ENCODE data around the gene HRCT1.
"Not testable (repeated sequence)": the region's sequence is repeated elsewhere in the genome, so short reads cannot be mapped to it uniquely, and the experiment has no call there.

HRCT1 gene

DNA sequence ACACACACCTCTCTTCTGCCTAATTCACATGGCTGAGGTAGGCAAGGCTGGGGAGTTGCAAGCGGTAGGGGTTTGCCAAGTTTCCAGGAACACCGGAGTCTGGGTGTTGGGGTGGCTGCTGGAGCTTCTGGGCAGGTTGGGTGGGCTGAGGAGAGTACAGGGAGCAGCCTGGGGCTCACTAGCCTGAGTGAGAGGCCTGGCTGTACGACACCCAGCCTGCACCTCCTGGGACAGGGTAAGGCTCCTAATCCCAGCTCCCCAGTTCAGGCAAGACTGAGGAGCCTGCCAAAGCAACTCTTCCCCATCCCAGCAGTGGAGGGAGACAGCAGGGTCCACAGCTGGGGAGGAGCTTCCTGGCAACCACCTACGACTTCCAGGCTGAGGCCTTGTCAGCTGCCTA, 11.3 kb downstream of the HRCT1 start:
- no peak for DNase-seq (ENCODE audit: low read depth, low spot score)

DNA sequence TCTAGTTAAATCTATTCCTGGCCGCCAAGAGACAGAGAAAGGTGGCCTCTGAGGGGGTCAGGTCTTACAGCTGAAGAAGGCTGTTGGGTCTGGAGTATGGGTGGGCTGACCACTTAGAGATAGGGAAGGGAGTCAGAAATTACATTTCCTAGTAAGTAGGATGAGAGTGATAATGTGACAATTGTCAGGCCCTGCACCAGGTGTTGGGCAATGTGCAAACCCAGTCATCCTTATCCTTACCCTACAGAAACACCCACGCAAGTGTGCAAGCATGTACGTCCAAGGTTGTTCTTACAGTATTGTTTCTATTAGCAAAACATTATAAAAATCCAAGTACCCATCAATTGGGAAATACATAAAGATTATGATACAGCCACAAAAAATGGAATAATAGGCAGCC, 12.8 kb downstream of the HRCT1 start:
- DNase-seq (ENCODE audit: low read depth, low spot score), result no peak

DNA sequence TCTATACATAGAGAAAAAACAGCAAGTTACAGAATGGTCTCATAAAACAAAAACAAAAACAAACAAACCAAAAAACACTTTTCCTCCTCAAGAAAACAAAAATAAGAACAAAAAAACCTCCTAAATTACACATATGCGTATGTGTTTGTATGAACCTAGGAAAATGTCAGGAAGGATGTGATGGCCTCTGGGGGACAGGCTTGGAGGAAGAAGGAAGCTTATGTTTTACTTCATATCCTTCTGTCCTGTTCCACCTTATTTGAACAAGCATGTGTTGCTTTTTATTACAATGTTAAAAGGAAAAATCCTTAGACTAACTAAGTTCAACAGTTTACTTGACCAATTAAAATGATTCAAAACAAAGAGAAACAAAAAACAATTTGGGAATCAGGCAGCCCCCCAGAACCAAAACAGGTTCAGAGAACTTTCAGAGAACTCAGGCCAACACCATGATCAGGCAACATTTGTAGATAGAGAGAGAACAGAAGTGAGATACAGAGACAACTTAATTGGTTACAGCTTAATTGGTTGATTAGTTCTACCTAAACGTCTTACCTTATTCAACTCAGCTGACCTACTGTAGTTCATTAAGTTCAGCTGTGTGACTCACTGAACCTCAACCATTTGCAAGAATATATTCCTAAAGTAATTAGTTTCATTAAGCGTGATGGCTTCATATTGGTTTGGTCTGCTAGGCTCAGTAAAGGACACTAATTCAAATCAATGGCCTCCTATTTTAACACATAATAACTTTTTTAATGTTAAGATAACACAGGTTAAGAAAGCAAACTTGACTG, 13.4 kb downstream of the HRCT1 start:
- no peak for DNase-seq (ENCODE audit: low read depth, low spot score)

DNA sequence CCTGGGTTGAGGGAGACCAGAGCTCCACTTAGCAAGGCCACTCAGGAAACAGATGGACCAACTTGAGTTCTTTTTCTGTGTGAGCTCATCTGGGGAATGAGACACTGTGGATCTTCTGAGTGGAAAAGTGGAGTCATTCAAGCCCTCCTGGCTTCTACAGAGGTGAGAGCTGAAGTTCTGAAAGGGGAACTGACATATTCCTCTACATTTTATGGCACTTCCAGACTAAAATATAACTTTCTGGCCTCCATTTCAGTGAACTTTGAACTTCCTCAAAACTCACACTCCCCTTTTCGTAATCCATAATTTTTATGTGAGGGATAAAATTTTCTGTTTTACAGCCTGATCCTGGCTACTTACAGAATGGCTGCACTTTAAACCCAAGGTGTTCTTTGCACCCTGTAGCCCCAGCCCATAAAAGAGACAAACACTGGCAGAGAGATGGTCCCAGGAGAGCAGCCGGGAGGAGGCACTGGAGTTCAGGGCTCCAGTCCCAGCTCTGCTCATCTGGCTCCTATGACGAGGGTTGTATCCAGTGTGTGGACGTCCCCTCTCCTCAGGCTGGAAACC, 14.1 kb downstream of the HRCT1 start:
- DNase-seq (ENCODE audit: low read depth, low spot score), result no peak

DNA sequence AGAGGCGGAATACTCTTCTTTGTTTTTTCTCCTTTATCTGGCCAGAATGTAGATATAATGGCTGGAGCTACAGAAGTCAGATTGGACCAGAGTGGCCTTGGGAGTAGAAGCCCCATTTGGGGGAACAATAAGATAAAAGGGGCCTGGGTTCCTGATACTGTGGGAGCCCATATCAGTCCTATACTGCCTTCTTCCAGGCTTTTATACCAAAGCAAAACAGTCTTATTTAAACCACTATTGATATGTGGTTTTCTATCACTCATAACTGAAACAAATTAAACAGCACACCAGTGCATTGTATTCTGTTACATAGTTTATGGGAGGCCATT, 17.6 kb downstream of the HRCT1 start:
- no peak for DNase-seq (ENCODE audit: low read depth, low spot score)

DNA sequence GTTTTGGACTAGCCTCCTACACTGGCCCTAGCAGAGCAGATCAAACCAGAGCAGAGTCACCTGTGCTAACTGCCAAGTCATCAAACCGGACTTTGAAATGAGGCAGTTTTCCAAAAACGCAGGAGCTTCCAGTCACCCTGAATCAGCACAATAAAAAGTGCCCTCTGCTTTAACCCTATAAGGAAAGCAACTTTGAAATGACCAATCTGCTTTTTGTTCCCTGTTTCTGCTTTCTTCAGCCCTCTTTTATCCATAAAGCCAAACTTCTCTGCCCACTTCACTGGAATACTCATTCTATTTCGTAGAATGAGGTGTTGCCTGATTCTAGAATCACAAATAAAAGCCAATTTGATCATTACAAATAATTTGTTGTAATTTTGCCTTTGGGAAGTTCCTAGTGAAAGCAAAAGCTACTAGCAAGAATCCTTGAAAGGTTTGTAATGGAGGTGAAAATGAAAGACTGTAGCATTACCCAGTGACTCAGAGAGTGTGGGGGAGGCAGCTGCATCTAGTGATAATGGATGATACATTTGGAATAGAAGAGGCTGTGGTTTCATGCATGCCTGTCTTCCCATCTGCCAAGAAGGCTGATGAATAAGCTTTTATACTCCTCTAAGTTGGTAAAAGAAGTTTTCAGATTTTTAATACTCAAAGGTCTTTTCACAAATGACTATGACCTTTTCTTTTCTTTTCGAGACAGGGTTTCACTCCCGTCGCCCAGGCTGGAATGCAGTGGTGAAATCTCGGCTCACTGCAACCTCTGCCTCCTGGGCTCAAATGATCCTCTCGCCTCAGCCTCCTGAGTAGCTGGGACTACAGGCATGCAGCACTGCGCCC, 18.1 kb downstream of the HRCT1 start:
- no peak for DNase-seq (ENCODE audit: low read depth, low spot score)

DNA sequence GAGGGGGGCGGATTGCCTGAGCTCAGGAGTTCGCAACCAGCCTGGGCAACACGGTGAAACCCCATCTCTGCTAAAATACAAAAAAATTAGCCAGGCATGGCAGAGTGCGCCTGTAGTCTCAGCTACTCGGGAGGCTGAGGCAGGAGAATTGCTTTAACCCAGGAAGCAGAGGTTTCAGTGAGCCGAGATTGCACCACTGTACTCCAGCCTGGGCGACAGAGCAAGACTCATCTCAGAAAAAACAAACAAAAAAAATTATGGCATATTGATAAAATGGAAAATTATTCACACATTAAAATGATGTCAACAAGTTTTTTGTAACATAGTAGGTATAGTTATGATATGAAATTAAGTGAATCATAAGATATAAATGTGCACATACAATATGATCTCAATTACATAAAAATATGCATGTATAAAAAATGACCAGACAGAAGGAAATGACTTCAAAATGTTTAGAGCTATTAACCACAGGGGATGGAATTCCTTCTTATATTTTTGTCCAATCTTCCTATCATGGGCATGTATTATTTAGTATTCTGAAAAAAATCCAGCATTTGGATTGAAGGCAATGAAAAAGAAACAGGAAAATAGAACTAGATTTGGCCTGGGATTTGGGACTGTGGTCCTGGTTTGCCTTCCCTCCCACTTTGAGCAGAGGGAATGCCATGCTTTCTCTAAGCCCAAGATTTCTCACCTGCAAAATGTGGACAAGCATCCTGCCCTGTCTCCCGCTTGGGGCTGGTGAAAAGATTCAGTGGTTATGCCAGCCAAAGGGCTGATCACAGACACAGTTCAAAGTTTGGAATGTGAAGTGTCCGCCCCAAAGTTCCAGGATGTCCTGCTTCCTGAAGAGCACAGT, 22.8 kb downstream of the HRCT1 start:
- no peak for DNase-seq (ENCODE audit: low read depth, low spot score)

DNA sequence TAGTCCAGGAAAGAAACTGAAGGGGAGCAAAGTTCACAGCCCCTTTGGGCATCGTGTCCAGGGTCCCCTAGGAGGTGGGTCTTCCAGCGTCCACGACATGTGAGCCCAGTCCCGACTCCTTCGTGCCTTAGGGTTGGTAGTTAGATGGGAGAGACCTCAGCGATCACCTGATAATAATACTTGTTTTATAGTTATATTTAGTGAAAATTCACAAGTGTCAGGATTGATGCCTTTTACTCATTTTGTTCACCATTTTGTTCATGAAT, 23.4 kb downstream of the HRCT1 start:
- no peak for DNase-seq (ENCODE audit: low read depth, low spot score)

DNA sequence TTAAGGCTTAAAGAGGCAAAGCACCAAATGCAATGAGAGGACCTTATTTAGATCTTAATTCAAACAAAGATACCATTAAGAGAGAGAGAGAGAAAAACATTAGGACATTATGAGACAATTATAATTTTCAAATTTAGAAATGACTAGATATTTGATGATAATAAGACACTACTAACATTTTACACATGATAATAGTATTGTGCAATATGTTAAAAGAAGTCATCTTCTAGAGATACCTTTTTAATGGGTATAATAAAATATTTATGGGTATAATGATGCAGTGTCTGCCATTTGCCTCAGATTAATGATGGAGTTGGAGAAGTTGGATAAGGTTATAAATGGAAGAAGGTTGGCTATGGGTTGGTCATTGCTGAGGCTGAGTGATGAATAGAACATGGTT, 24.5 kb downstream of the HRCT1 start:
- DNase-seq (ENCODE audit: low read depth, low spot score), result no peak

DNA sequence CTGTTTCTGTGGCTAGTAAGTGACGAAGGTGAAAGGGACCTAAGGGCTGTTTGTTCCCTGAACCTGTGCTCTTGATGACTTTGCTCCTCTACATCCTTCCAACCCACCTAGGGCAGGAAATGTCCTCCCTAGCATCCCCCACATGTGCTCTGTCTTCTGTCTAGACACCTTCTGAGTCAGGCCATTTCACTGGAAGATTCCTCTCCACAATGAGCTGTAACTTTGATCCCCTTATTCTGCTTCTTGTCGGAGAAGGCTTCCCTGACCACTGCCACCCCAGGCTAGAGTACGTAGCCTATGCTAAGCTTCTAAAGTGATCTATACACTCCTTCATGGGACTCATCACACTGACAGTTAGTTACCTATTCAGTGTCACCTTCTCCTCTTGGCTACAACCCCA, 25.0 kb downstream of the HRCT1 start:
- no peak for DNase-seq (ENCODE audit: low read depth, low spot score)

DNA sequence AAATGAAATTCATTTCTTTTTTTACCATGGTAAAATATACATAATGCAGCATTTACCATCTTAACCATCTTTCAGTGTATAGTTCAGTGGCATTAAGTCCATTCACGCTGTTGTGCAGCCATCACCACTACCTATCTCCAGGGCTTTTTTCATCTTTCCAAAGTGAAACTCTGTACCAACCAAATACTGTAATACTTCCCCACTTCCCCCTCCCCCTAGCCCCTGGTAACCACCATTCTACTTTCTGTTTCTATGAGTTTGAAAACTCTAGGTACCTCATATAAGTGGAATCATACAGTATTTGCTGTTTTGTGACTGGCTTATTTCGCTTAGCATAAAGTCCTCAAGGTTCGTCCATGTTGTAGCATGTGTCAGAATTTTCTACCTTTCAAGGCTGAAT, 26.7 kb downstream of the HRCT1 start:
- DNase-seq (ENCODE audit: low read depth, low spot score), result no peak

DNA sequence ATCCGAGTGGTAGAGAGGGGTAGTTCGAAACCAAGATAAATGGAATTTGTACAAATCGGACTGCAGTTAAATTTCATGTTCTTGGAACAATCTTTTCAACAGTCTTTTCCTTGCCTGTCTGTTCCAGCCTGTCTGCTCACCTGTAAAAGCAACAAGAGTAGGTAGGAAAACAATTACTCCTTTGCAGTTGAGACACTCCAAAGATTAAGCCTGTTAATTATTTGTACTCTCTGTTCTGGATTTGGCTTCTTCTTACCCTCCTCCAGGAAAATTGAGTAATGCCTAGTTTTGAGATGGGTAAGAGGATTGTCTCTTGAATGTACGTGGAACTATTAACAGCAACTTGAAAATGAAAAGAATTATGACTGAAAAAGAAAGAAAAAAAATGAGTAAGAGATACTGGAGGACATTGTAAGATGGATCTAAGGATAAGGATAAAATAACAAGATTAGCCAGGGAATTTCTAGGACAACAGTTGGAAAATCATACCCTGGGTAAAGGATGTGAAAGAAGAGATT, 27.6 kb downstream of the HRCT1 start:
- no peak for DNase-seq (ENCODE audit: low read depth, low spot score)

DNA sequence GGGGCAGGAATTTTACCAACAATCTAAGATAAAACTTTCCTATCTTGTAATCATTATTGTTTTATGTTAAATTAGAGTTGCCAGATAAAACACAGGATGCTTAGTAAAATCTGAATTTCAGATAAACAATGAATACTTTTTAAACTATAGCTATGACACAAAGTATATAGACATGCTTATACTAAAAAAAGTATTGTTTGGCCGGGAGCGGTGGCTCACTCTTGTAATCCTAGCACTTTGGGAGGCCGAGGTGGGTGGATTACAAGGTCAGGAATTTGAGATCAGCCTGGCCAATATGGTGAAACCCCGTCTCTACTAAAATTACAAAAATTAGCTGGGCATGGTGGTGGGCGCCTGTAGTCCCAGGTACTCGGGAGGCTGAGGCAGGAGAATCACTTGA, 28.1 kb downstream of the HRCT1 start:
- DNase-seq (ENCODE audit: low read depth, low spot score), result not testable (repeated sequence)

DNA sequence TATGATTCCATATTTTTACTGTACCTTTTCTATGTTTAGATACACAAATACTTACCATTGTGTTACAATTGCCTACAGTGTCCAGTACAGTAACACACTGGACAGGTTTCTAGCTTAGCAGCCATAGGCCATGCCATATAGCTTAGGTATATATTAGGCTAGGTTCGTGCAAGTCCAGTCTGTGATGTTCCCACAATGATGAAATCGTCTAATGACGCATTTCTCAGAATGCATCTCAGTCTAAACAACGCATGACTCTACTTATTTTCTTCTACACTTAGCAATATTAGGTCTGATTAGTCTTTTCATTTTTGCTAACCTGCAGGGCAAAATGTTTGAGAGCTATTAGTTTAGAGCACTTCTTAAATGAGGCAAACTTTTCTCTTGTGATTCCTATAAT, 29.3 kb downstream of the HRCT1 start:
- DNase-seq (ENCODE audit: low read depth, low spot score), result no peak

DNA sequence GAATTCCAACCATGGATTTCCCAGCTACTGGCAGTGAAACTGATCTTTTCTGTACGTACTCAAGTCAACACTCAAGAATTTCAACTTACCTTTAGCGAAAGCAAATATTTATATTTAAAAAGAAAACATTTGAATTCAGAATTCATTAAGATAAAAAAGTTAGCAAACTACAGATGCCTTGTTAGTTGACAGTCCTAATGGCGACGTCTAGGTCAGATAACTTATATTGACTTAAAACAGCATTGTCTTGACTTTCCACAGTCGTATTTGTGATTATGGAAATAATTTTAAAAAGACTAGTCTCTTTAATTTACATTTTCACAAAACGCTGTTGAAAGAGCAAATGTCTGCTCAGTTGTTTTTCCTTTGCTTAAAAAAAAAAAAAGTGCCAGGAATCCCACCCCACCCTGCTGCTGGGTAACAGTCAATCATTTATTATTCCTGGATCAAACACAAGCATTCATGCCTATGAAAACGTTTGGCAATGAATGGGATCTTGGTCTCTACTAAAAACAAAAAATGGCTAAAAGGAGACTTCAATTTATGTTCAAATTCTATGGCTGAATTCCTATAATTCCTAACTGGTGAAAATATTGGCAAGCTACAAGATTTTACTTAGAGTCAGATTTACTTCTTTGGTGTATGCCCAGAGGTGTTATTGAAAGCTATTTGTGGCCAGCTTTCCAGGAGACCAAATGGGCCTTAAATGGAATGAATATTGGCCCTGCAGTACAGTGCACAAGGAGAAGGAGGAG, 29.9 kb downstream of the HRCT1 start:
- no peak for DNase-seq (ENCODE audit: low read depth, low spot score)

DNA sequence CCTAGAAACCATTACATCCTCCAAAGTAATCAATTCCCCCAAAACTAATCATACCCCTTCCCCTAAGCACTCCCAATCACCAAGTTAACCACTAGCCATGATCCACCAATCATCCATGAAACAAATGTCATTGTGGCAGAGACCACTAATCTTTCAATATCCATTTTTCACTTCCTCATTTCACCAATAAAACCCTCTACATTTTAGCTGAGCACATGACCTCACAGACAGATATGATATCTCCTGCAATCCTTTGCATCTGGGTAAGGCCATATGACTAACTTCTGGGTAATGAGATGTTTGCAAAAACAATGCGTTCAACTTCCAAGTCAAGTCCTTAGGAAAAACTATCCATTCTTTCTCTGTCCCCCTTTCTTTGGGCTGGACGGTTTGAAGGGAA, 31.2 kb downstream of the HRCT1 start:
- DNase-seq (ENCODE audit: low read depth, low spot score), result no peak

DNA sequence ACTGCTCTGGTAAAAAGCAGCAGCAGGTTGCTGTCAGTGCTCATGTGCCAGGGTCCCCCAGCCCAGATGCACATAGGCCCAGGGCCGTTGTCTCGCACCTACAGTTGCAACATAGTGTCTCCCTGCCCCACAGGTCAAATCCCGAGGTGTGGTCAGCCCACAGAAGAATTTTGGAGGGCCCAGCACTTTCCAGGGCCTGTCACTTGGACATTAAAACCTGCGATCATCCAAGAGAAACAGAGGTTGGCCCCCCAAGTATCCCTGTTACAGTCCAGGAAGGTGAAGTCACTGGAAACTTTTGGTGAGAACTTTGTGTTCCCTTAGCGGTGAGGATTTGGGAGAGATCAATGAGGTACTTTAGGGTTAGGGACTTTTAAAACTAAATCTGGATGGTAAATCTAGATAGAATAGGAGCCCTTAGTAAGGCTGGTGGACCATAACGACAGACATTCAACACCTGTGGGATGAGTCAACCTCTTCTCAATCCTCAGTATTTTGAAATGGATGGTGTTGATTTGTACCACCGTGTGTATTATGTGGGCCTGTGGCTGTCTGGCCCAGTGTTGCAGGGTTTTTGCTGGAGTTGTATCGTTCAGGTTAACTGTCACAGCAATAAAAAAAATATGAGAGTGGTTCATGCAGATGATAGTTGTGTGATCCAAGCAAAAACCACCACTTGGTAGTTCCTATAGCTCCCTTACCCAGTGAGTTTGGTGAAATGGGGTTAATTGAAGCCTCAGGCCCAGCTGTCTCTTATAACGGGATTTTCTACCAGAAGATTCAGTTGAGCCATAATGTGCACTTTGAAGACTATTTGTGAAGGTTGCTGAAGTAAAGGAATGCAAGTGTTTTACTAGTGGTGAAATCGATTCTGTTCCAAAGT, 32.7 kb downstream of the HRCT1 start:
- DNase-seq (ENCODE audit: low read depth, low spot score), result no peak

DNA sequence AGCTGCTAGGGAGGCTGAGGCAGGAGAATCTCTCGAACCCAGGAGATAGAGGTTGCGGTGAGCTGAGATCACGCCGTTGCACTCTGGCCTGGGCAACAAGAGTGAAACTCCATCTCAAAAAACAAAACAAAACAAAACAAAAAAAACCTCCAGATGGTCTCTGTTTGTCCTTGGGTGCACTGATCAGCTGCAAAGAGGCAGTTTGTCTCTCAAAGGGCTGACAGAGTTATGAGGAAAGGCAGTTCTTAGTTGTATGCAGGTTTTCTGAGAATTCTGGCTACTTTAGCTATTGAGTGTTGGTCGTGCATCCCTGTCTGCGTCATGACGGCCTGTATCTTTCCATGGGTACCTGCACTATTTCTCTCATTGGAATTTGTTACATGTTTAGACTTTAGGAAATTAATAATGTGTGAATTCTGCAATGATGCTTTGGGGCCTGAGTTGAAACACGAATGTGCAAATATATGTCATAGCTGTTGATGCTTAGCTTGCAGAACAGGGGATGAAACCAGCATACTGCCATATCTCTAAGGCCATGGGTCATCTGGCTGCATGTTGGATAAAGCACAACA, 33.8 kb downstream of the HRCT1 start:
- no peak for DNase-seq (ENCODE audit: low read depth, low spot score)

DNA sequence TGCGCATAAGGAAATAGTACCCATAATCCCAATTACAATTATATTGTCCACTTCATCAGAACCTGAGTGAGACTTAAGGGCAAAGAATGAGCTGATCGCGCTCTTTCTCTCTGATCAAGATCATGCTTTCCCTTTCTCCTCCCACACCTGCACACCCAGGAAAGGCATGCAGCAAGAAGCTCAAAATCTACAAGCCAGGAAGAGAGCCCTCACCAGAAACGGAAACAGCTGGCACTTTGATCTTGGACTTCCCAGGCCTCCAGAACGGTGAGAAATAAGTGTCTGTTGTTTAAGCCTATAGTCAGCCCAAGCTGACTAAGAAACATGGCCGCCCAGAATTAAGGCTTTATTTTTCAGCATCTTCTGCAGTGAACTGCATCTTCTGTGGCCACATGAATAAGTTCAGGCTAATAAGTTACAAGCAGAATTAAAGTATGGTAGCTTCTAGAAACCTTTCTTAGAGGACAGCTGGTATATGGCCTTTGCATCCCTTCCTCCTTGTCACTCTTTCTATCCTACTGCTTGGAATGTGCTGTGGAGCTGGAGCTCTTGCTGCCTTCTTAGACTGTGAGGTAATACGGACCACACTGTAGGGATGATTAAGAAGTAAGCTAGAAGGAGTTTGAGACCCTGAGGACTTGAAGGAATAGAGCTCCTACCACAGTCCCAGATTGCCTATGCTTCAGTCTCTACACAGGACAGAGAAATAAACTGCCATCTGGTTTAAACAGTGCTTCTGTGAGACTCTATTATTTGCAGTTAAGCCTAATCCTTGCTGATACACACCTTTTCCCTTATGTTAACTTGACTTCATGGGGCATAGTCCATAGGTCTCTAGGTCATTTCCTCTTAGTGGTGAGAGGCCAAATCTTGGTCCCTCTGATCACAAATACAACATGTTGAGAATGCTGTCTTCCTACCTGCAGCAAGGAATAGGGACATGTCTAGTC, 34.7 kb downstream of the HRCT1 start:
- no peak for DNase-seq (ENCODE audit: low read depth, low spot score)

All from ELF-1 (cell line).